ENCODE data around the gene SIGLEC15. TPM values are rescaled to one million over a fixed set of nuclear protein-coding genes. Genes with fewer than 3 reads are reported as not detected.

SIGLEC15 gene
- total RNA-seq, 1 donor from 2014 or later = not detected

- no peak for DNase-seq (ENCODE audit: low spot score, unreplicated experiment)
- TF ChIP-seq CTCF (IDR thresholded peaks at IDR 0.05; ENCODE audit: unreplicated experiment) = no peak
- H3K27me3 Mint-ChIP-seq = no peaks in the 10 kb centered on the region
- H3K4me1 Mint-ChIP-seq (ENCODE audit: low read depth) = peaks cover 4% of the 10 kb centered on the region
- peaks cover 4% of the 10 kb centered on the region for H3K9me3 Mint-ChIP-seq (ENCODE audit: low read depth)
- no peak overlapping the region for H3K27ac Mint-ChIP-seq
- H3K36me3 Mint-ChIP-seq (ENCODE audit: insufficient read depth) = peaks cover 28% of the 10 kb centered on the region
- no peak overlapping the region for H3K4me3 Mint-ChIP-seq (ENCODE audit: low read depth)
Measured at GRCh38 chr18:45874491-45875184, 49.2 kb downstream of the SIGLEC15 start.

GRCh38 chr18:45876161-45876560 lies 50.7 kb downstream of the SIGLEC15 start:
- TF ChIP-seq CTCF (IDR thresholded peaks at IDR 0.05; ENCODE audit: unreplicated experiment) = no peak
- H3K4me1 Mint-ChIP-seq (ENCODE audit: low read depth) = no peaks in the 10 kb centered on the region
- H3K27ac Mint-ChIP-seq = no peak overlapping the region
- no peak for DNase-seq (ENCODE audit: low spot score, unreplicated experiment)
- H3K27me3 Mint-ChIP-seq = no peaks in the 10 kb centered on the region
- peaks cover 32% of the 10 kb centered on the region for H3K36me3 Mint-ChIP-seq (ENCODE audit: insufficient read depth)
- peaks cover 4% of the 10 kb centered on the region for H3K9me3 Mint-ChIP-seq (ENCODE audit: low read depth)
- H3K4me3 Mint-ChIP-seq (ENCODE audit: low read depth) = no peak overlapping the region

GRCh38 chr18:45877403-45877802 lies 51.9 kb downstream of the SIGLEC15 start:
- TF ChIP-seq CTCF (IDR thresholded peaks at IDR 0.05; ENCODE audit: unreplicated experiment) = no peak
- DNase-seq (ENCODE audit: low spot score, unreplicated experiment) = no peak
- no peak overlapping the region for H3K27ac Mint-ChIP-seq
- H3K27me3 Mint-ChIP-seq = no peaks in the 10 kb centered on the region
- H3K4me1 Mint-ChIP-seq (ENCODE audit: low read depth) = no peaks in the 10 kb centered on the region
- no peak overlapping the region for H3K4me3 Mint-ChIP-seq (ENCODE audit: low read depth)
- peaks cover 4% of the 10 kb centered on the region for H3K9me3 Mint-ChIP-seq (ENCODE audit: low read depth)
- peaks cover 31% of the 10 kb centered on the region for H3K36me3 Mint-ChIP-seq (ENCODE audit: insufficient read depth)

- Mint-ChIP-seq H3K9me3 (ENCODE audit: low read depth) (peaks cover 4% of the 10 kb centered on the region), H3K27ac (peak overlapping the region; percentile 79), H3K27me3 (no peaks in the 10 kb centered on the region), H3K36me3 (ENCODE audit: insufficient read depth) (peaks cover 19% of the 10 kb centered on the region), H3K4me3 (ENCODE audit: low read depth) (no peak overlapping the region), H3K4me1 (ENCODE audit: low read depth) (no peaks in the 10 kb centered on the region)
- peak; percentile 100 for TF ChIP-seq CTCF (IDR thresholded peaks at IDR 0.05; ENCODE audit: unreplicated experiment)
- peak; percentile 69 for DNase-seq (ENCODE audit: low spot score, unreplicated experiment)
Measured at GRCh38 chr18:45879681-45880655, 54.5 kb downstream of the SIGLEC15 start.

- no peak overlapping the region for H3K27ac Mint-ChIP-seq
- no peaks in the 10 kb centered on the region for H3K4me1 Mint-ChIP-seq (ENCODE audit: low read depth)
Measured at GRCh38 chr18:45880876-45881558, 55.5 kb downstream of the SIGLEC15 start.

More at GRCh38 chr18:45880876-45881558, 55.5 kb downstream of the SIGLEC15 start:
- TF ChIP-seq CTCF (IDR thresholded peaks at IDR 0.05; ENCODE audit: unreplicated experiment) = no peak
- Mint-ChIP-seq H3K27me3 (no peaks in the 10 kb centered on the region), H3K4me3 (ENCODE audit: low read depth) (no peak overlapping the region), H3K36me3 (ENCODE audit: insufficient read depth) (peaks cover 12% of the 10 kb centered on the region), H3K9me3 (ENCODE audit: low read depth) (no peaks in the 10 kb centered on the region)
- DNase-seq (ENCODE audit: low spot score, unreplicated experiment) = no peak

All from progenitor cell of endocrine pancreas (in vitro differentiated cells).